Neural progenitor cell (in vitro differentiated cells): ENCODE results near the gene TEAD1.

Source experiments
- EZH2 ChIP-seq: fragments of 200-600 bp; sonication (generic); IDR thresholded peaks from 2 replicates; pipeline ENCODE4 v1.6.1; 2017; ENCODE audit warnings: antibody characterized with exemption, mild to moderate bottlenecking, moderate library complexity
- EZH2phosphoT487 ChIP-seq: fragments of 200-600 bp; sonication (generic); IDR thresholded peaks from 2 replicates; pipeline ENCODE4 v1.6.1; 2017; ENCODE audit warnings: antibody characterized with exemption
- TF ChIP-seq, protein P1 (sequence below): fragments of 200-600 bp; sonication (generic); IDR thresholded peaks from 2 replicates; pipeline ENCODE4 v1.5.1; 2017; ENCODE audit warnings: antibody characterized with exemption, mild to moderate bottlenecking

- TF ChIP-seq, protein P1, sequence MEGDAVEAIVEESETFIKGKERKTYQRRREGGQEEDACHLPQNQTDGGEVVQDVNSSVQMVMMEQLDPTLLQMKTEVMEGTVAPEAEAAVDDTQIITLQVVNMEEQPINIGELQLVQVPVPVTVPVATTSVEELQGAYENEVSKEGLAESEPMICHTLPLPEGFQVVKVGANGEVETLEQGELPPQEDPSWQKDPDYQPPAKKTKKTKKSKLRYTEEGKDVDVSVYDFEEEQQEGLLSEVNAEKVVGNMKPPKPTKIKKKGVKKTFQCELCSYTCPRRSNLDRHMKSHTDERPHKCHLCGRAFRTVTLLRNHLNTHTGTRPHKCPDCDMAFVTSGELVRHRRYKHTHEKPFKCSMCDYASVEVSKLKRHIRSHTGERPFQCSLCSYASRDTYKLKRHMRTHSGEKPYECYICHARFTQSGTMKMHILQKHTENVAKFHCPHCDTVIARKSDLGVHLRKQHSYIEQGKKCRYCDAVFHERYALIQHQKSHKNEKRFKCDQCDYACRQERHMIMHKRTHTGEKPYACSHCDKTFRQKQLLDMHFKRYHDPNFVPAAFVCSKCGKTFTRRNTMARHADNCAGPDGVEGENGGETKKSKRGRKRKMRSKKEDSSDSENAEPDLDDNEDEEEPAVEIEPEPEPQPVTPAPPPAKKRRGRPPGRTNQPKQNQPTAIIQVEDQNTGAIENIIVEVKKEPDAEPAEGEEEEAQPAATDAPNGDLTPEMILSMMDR: no peak
- TF ChIP-seq EZH2 (no peak), EZH2phosphoT487 (no peak)
Measured at GRCh38 chr11:12629601-12630313, 44.5 kb upstream of the TEAD1 start.
